Measurements from ENCODE around the gene SAA2.

GRCh38 chr11:18196532-18196931 lies 51.9 kb downstream of the SAA2 start:
- TF ChIP-seq POLR2A (IDR thresholded peaks at IDR 0.05; ENCODE audit: low read depth, low read length) (no peak), POLR2AphosphoS5 (IDR thresholded peaks at IDR 0.05; ENCODE audit: low read depth, low read length) (no peak)
